Measurements from ENCODE around the gene MAP1S. TPM values are rescaled to one million over a fixed set of nuclear protein-coding genes. Genes with fewer than 3 reads are reported as not detected.
A peak's percentile ranks its signal among the peaks of the same experiment; 100 is the strongest.
"Not testable (repeated sequence)": the region's sequence is repeated elsewhere in the genome, so short reads cannot be mapped to it uniquely, and the experiment has no call there.

The MAP1S gene
- total RNA-seq, 2 experiments from 2014 or later, result 61.0 to 62.2 TPM

- no peaks in the 10 kb centered on the region for H3K9me3 Mint-ChIP-seq
- peaks cover 41% of the 10 kb centered on the region for H3K4me1 Mint-ChIP-seq
- no peak for DNase-seq
- no peaks in the 10 kb centered on the region for H3K27me3 Mint-ChIP-seq
- peaks cover 50% of the 10 kb centered on the region for H3K36me3 Mint-ChIP-seq
- H3K4me3 Mint-ChIP-seq, result no peak overlapping the region
- H3K27ac Mint-ChIP-seq, result peak overlapping the region; percentile 1
These were observed 39.2 kb downstream of the MAP1S start for GRCh38 chr19:17758515-17758914.

GRCh38 chr19:17761148-17761547, 41.9 kb downstream of the MAP1S start:
- no peaks in the 10 kb centered on the region for H3K27me3 Mint-ChIP-seq
- H3K9me3 Mint-ChIP-seq, result no peaks in the 10 kb centered on the region
- DNase-seq, result no peak
- no peak overlapping the region for H3K27ac Mint-ChIP-seq
- no peak overlapping the region for H3K4me3 Mint-ChIP-seq
- peaks cover 52% of the 10 kb centered on the region for H3K36me3 Mint-ChIP-seq
- H3K4me1 Mint-ChIP-seq, result peaks cover 25% of the 10 kb centered on the region

- peaks cover 19% of the 10 kb centered on the region for H3K4me1 Mint-ChIP-seq
- no peak for DNase-seq
- H3K4me3 Mint-ChIP-seq, result no peak overlapping the region
- H3K36me3 Mint-ChIP-seq, result peaks cover 39% of the 10 kb centered on the region
- H3K9me3 Mint-ChIP-seq, result no peaks in the 10 kb centered on the region
- no peaks in the 10 kb centered on the region for H3K27me3 Mint-ChIP-seq
- H3K27ac Mint-ChIP-seq, result peak overlapping the region; percentile 51
These were observed 43.4 kb downstream of the MAP1S start for GRCh38 chr19:17762505-17763229.

GRCh38 chr19:17764348-17764747, 45.1 kb downstream of the MAP1S start:
- peaks cover 13% of the 10 kb centered on the region for H3K4me1 Mint-ChIP-seq
- no peaks in the 10 kb centered on the region for H3K27me3 Mint-ChIP-seq
- no peaks in the 10 kb centered on the region for H3K9me3 Mint-ChIP-seq
- peaks cover 34% of the 10 kb centered on the region for H3K36me3 Mint-ChIP-seq
- DNase-seq, result no peak
- no peak overlapping the region for H3K4me3 Mint-ChIP-seq
- H3K27ac Mint-ChIP-seq, result no peak overlapping the region

GRCh38 chr19:17765069-17765618, 45.9 kb downstream of the MAP1S start:
- no peaks in the 10 kb centered on the region for H3K27me3 Mint-ChIP-seq
- peaks cover 30% of the 10 kb centered on the region for H3K36me3 Mint-ChIP-seq
- H3K4me1 Mint-ChIP-seq, result peaks cover 8% of the 10 kb centered on the region
- no peak for DNase-seq
- no peak overlapping the region for H3K27ac Mint-ChIP-seq
- H3K4me3 Mint-ChIP-seq, result no peak overlapping the region
- H3K9me3 Mint-ChIP-seq, result no peaks in the 10 kb centered on the region

GRCh38 chr19:17766543-17767131, 47.4 kb downstream of the MAP1S start:
- Mint-ChIP-seq H3K4me1 (peaks cover 3% of the 10 kb centered on the region), H3K27ac (no peak overlapping the region), H3K27me3 (no peaks in the 10 kb centered on the region), H3K4me3 (no peak overlapping the region), H3K9me3 (no peaks in the 10 kb centered on the region), H3K36me3 (peaks cover 21% of the 10 kb centered on the region)
- no peak for DNase-seq

GRCh38 chr19:17767559-17767958, 48.3 kb downstream of the MAP1S start:
- no peak for DNase-seq
- peaks cover 25% of the 10 kb centered on the region for H3K36me3 Mint-ChIP-seq
- H3K4me1 Mint-ChIP-seq, result peaks cover 3% of the 10 kb centered on the region
- H3K9me3 Mint-ChIP-seq, result no peaks in the 10 kb centered on the region
- no peak overlapping the region for H3K27ac Mint-ChIP-seq
- no peaks in the 10 kb centered on the region for H3K27me3 Mint-ChIP-seq
- no peak overlapping the region for H3K4me3 Mint-ChIP-seq

- H3K4me1 Mint-ChIP-seq, result peaks cover 3% of the 10 kb centered on the region
- H3K27ac Mint-ChIP-seq, result no peak overlapping the region
- no peaks in the 10 kb centered on the region for H3K27me3 Mint-ChIP-seq
- no peak for DNase-seq
- H3K4me3 Mint-ChIP-seq, result no peak overlapping the region
- H3K9me3 Mint-ChIP-seq, result no peaks in the 10 kb centered on the region
- H3K36me3 Mint-ChIP-seq, result peaks cover 26% of the 10 kb centered on the region
These were observed 51.3 kb downstream of the MAP1S start for GRCh38 chr19:17770613-17771012.

GRCh38 chr19:17772172-17772571, 52.9 kb downstream of the MAP1S start:
- Mint-ChIP-seq H3K4me1 (peaks cover 12% of the 10 kb centered on the region), H3K9me3 (no peaks in the 10 kb centered on the region), H3K27me3 (no peaks in the 10 kb centered on the region), H3K4me3 (no peak overlapping the region), H3K36me3 (peaks cover 33% of the 10 kb centered on the region), H3K27ac (no peak overlapping the region)
- no peak for DNase-seq

GRCh38 chr19:17775245-17775927, 56.1 kb downstream of the MAP1S start:
- Mint-ChIP-seq H3K27me3 (no peaks in the 10 kb centered on the region), H3K4me1 (peaks cover 16% of the 10 kb centered on the region), H3K27ac (peak overlapping the region; percentile 74), H3K36me3 (peaks cover 35% of the 10 kb centered on the region), H3K9me3 (no peaks in the 10 kb centered on the region), H3K4me3 (no peak overlapping the region)
- DNase-seq, result no peak

GRCh38 chr19:17775991-17776803, 56.9 kb downstream of the MAP1S start:
- no peak for DNase-seq
- Mint-ChIP-seq H3K27ac (peak overlapping the region; percentile 85), H3K9me3 (no peaks in the 10 kb centered on the region), H3K36me3 (peaks cover 37% of the 10 kb centered on the region), H3K27me3 (no peaks in the 10 kb centered on the region), H3K4me3 (no peak overlapping the region), H3K4me1 (peaks cover 16% of the 10 kb centered on the region)

GRCh38 chr19:17777840-17778239, 58.6 kb downstream of the MAP1S start:
- not testable (repeated sequence) for DNase-seq, H3K9me3 Mint-ChIP-seq, H3K27ac Mint-ChIP-seq, H3K4me3 Mint-ChIP-seq, H3K27me3 Mint-ChIP-seq
- Mint-ChIP-seq H3K36me3 (peaks cover 32% of the 10 kb centered on the region), H3K4me1 (peaks cover 16% of the 10 kb centered on the region)

- Mint-ChIP-seq H3K27ac (no peak overlapping the region), H3K36me3 (peaks cover 28% of the 10 kb centered on the region), H3K9me3 (no peaks in the 10 kb centered on the region), H3K27me3 (no peaks in the 10 kb centered on the region), H3K4me1 (peaks cover 16% of the 10 kb centered on the region), H3K4me3 (no peak overlapping the region)
- peak; percentile 49 for DNase-seq
These were observed 59.1 kb downstream of the MAP1S start for GRCh38 chr19:17778251-17778967.

All from activated naive CD8-positive, alpha-beta T cell treated with anti-CD3 and anti-CD28 coated beads for 36 hours (primary cell).